Panc1 (cell line): Measurements from ENCODE around the gene KDM2B.

ENCODE experiments used
- CTCF ChIP-seq: fragments of 450-650 bp; IDR thresholded peaks from 2 replicates; pipeline ENCODE4 v1.5.1; 2017; ENCODE audit warnings: mild to moderate bottlenecking
- POLR2AphosphoS5 ChIP-seq: IDR thresholded peaks from 2 replicates; pipeline ENCODE4 v1.6.1; 2012; ENCODE audit warnings: mild to moderate bottlenecking, low read depth, low read length, moderate library complexity

- TF ChIP-seq CTCF (no peak), POLR2AphosphoS5 (no peak)
Observed at GRCh38 chr12:121455766-121456420, 124.9 kb downstream of the KDM2B start.
